NCI-H2227 (cell line): ENCODE results near the gene PRPF38A.
A peak's percentile ranks its signal among the peaks of the same experiment; 100 is the strongest.

Experiments
- DNase-seq: peaks from one replicate; lab custom pipeline; 2025; ENCODE audit not compliant: unreplicated experiment; lab: John Stamatoyannopoulos, UW

PRPF38A gene

DNA sequence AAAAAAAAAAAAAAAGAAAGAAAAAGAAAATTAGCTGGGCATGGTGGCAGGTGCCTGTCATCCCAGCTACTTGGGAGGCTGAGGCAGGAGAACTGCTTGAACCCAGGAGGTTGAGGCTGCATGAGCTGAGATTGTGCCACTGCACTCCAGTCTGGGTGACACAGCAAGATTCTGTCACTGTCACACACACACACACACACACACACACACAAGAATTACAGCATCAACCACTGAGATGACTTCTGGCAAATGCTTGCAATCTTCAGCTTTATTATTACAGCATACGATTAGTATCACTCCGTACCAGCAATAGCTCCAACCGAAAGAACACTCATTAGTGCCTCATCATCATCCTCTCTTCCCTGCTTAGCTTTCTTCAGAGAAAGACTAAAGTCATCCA, 4.8 kb upstream of the PRPF38A start:
- no peak for DNase-seq

- DNase-seq, result no peak
Observed at GRCh38 chr1:52400131-52400530, 4.3 kb upstream of the PRPF38A start.

GRCh38 chr1:52402860-52403240, 1.6 kb upstream of the PRPF38A start:
- DNase-seq, result no peak

DNA sequence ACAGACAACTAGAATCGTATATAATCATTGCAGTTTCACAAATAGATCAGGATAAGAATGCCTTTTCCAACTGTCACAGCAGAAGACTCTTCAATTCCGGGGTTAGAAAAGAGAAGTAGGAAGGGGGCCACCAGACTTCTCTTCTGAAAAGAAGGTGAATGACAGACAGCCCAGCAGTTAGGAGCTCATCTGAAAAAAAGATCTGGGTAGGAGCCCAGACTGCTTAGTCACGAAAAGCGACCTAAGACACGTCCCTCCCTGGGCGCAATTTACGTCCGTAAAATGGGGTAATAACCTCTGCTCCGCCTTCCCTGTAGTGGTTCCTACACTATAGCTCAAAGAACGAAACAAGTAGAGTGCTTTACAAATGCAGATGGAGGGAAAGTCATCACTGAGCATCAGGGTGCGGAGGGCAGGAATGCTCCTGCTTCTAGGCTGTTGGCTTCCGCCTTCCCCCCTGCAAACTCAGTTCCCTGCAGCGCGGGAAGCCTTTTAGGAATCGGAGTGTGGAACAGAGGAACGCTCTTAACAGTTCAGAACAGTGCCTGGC, 761 bp upstream of the PRPF38A start:
- peak; percentile 60 for DNase-seq

DNA sequence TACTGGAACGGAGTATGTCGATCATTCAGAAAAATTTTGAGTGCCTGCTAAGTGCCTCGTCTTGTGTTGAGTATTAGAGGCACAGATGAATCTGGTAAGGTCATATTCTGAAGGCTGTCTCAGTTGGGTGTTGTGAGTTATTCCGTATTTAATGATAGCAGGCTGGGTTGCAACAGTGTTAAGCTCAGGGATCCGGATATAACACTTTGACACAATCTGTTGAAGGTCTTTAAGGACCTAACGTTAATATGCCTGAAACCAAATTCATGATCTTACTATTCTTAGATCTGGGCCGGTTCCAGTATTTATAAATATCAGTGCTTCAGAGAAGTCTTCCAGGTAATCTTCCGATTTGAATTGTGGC, 555 bp downstream of the PRPF38A start:
- no peak for DNase-seq

- no peak for DNase-seq
Observed at GRCh38 chr1:52413410-52413989, 9.1 kb downstream of the PRPF38A start.

DNA sequence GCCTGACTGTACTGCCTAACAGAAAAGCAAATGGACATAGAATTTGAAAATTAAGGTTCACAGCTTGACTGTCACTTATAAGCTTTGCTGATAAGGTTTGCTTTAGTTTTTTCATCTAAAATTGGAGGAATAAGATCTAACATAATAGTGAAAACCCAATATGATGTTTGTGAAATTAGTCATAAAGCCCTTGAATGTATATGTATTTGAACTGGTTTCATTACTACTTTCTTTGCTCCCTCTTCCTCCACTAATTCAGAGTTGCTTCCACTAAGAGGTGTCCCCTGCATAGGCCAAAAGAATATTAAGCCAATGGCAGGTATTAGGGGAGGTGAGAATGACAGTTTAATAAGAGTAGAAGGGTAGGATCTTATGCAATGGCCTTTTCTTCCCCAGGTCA, 10.5 kb downstream of the PRPF38A start:
- no peak for DNase-seq

DNA sequence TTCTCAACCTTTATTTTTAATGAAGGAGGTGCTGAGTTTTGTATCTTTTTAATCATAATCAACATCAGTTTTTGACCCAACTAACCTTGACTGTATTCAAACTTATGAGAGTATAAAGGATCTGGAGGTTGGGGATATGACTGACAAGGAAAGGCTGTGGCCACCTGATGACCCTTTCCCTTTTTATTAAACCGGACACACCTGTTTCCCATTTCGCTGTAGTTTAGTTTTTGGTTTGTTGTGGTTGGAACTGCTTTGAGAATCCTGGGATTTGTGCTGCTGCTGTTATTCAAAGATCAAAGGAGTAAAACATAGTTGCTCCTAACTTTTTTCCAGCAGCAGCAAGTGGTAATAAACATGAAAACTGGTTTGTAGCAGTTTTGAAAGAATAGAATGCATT, 12.4 kb downstream of the PRPF38A start:
- DNase-seq, result no peak

DNA sequence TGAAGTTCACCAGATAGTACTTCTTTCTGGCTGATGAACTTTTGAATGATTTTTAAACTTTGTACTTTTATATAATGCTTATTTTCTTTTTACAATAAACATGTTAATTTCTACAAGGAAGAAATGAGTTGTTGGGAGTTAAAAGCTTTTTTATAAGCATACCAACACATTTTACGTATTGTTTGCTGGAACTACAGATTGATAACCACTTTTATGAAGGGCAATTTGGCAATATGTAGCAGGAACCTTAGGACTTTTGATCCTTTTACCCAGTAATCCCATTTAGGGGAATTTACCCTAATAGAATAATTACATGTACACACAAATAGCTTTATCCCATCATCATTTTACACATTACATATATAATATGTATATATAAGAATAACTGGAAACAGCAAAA, 16.3 kb downstream of the PRPF38A start:
- DNase-seq, result no peak

DNA sequence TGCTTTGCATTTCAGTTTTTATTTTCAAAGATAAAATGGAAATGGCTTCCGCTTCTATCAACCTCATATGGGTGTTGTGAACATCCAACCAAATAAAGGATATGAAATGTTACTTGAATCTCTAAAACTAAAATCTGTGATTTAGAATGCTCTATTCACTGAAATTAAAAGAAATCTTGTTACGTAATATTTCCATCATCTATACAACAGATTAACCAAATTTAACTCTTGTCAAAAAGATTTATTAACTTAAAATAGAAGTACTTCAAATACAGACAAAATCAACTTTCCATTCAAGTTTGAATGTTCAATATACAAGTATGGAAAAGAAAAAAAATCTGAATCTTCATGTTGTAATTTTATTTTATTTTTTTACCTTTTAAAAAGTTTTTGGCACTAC, 18.7 kb downstream of the PRPF38A start:
- no peak for DNase-seq

DNA sequence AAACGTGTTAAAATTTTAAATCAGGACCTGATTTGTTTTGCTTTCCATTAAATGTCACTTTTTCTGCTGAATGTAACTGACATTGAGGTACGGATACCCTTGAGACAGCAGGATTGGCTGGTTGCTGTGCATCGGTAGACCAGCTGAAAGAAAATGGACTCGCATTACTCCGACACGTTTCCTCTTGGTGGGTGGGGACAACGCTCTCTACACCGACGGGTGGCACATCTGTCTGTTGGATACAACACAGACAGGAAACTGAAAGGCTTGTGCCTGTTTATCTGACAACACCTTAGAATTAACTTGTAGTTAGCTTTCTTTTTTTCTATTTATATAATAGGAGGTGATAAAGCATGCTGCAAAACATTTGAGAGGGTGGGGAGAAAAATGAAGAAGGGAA, 19.4 kb downstream of the PRPF38A start:
- no peak for DNase-seq

- DNase-seq, result no peak
Observed at GRCh38 chr1:52424231-52424636, 19.8 kb downstream of the PRPF38A start.

GRCh38 chr1:52424813-52425212, 20.4 kb downstream of the PRPF38A start:
- no peak for DNase-seq

DNA sequence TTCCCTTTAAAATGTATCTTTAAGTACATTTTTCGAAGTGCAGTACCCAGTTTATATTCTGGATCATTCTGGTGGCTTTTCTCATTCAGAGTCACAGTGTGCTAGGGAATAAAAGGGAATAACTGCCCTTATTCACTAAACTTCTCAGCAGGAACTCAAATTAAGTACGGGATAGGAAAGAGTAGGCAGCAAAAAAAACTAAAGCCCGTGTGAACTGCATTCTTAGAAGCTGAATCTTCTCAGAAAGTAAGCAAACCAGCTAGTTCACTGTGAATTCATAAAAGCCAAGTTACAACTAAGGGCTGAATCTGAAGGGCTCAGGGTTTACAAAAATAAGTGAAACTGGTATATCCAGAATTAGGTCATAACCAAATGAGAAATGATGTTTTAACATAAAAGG, 22.0 kb downstream of the PRPF38A start:
- no peak for DNase-seq

DNA sequence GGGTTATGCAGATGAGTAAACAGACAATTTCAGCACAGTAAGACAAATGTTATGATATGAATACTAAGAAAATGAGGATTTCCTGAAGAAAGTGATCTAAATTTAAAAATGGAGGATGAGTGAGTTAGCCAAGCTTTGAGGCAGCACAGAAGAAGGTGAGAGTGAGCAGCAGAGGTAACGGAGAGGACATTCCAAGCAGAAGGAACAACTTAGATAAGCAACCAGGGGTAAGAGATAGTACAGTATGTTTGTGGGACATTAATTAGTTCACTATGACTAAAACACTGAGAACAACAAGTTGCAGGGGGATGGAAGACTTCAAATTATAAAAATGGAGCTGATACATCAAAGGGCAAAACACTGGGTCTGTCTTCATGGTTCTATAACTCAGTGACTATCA, 22.8 kb downstream of the PRPF38A start:
- no peak for DNase-seq

DNA sequence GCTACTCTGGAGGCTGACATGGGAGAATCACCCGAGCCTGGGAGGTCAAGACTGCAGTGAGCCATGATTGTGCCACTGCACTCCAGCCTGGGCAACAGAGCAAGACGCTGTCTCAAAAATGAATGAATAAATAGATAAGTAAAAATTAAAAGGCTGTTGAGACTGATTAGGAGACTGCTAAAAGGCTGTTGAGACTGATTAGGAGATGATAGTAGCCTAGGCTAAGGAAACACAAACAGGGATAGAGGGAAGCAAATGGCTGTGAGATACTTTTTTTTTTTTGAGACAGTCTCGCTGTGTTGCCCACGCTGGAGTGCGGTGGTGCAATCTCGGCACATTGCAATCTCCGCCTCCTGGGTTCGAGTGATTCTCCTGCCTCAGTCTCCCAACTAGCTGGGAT, 28.4 kb downstream of the PRPF38A start:
- no peak for DNase-seq

DNA sequence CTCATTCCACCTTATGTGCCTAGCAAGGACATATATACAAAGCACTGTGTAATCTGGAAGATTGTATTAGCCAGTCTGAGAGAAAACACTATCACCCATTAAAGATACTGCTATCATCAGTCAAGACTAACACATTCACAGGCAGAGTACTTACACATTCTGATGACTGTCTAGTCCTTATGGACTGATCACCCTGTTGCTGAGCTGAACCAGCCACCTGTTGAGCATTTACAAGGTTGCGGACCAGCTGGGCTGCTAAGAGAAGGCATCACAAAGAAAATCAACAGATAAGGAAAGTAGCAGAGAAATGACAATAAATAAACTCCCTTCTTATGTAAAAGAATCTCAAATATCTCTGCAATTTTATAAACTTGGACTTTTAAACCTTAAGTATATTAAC, 30.8 kb downstream of the PRPF38A start:
- DNase-seq, result no peak

GRCh38 chr1:52435650-52436049, 31.2 kb downstream of the PRPF38A start:
- no peak for DNase-seq

GRCh38 chr1:52436817-52437216, 32.4 kb downstream of the PRPF38A start:
- DNase-seq, result no peak

DNA sequence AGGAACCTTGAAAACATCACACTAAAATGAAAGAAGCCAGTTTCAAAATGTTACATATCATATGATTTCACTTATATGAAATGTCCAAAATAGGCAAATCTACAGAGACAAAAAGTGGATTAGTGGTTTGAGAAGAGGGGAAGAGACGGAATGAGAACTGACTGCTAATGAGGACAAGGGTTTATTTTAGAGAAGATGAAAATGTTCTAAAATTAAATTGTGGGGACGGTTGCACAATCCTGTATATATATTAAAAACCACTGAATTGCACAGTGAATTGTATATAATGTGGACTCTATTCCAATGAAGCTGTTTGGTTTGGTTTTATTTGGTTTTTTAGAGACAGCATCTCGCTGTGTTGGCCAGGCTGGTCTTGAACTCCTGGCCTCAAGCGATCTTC, 35.6 kb downstream of the PRPF38A start:
- no peak for DNase-seq

DNA sequence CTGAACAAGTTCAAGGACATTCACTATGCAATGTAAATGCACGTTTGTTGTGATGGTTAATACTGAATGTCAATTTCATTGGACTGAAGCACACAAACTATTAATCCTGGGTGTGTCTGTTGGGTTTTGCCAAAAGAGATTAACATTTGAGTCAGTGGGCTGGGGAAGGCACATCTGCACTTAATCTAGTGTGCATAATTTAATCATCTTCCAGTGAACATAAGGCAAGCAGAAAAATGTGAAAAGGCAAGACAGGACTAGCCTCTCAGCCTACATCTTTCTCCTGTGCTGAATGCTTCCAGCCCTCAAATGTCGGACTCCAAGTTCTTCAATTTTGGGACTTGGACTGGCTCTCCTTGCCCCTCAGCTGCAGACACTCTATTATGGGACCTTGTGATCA, 40.1 kb downstream of the PRPF38A start:
- DNase-seq, result no peak

DNA sequence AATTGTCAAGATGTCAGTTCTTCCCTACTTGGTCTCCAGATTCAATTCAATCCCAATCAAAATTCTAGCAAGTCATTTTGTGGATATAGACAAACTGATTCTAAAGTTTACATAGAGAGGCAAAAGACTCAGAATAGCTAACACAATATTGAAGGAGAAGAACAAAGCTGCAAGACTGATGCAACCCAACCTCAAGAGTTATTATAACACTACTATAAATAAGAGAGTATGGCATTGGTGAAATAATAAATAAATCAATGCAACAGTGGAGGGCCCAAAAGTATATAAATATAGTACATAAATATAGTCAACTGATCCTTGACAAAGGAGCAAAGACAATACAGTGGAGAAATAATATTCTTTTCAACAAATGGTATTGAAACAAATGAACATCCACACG, 49.7 kb downstream of the PRPF38A start:
- no peak for DNase-seq

GRCh38 chr1:52454779-52455178, 50.4 kb downstream of the PRPF38A start:
- DNase-seq, result no peak

GRCh38 chr1:52455686-52456085, 51.3 kb downstream of the PRPF38A start:
- no peak for DNase-seq
